ENCODE data around the gene KRTAP5-1.

DNA sequence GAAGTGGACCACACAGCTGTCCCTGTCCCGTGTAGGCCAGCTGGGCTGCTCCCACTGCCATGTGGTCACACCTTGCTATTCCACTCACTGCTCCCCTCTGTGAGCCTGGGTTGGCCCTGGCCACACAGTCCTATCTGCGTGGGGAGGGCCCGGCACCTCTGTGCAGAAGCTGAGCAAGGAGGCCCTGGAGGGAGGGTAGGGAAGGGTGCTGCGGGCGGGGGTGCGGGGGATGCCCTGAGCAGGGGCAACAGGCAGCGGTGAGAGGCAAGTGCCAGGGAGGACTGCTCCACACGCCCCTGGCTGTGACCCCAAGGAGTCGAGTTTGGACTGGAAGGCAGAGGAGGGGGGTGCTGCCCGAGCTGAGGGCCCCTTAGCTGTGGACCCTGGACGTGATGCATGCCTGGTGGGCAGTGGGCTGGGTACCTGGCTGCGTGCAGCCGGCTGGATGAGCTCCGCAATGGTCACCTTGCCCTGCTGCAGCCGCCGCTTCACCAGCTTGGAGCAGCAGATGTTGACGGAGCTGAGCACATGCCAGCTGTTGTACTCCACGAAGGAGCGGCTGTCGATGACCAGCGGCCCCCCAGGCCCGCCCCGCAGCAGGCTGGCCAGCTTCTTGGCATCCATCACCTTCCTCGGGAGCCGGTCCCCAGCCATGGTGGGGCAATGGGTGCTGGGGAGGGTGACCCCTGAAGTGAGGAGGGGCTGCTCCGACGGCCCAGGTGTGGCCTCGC lies 19.7 kb downstream of the KRTAP5-1 start:
- TF ChIP-seq POLR2AphosphoS5 (IDR thresholded peaks at IDR 0.05; ENCODE audit: low read depth, low read length) (no peak), TAF1 (IDR thresholded peaks at IDR 0.05; ENCODE audit: low read depth, low read length) (no peak)

Data from GM12891 (cell line).